TTC549 (cell line): ENCODE data around the gene MYO18B.

Experiments used
- FAIRE-seq: peaks from 2 replicates; lab custom pipeline; 2012; peaks lifted over from hg19 to GRCh38; lab: Jason Lieb, UNC

The MYO18B gene

DNA sequence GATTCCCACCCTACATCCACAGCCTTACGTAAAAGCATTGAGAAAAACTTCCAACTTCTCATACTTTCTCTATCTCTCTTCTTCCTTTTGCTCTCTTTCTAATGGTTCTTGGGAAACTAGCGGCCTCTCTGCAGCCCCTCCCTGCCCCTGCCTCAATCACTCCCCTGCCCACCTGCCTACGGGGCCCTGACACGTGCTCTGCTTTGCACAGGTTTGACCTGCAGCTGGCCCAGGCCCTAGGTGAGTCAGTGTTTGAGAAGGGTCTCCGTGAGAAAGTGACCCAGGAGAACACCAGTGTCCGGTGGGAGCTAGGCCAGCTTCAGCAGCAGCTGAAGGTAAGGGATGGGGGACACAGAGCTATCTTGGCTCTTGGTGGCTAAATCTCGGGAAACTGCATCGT, 160.4 kb downstream of the MYO18B start:
- FAIRE-seq = no peak

DNA sequence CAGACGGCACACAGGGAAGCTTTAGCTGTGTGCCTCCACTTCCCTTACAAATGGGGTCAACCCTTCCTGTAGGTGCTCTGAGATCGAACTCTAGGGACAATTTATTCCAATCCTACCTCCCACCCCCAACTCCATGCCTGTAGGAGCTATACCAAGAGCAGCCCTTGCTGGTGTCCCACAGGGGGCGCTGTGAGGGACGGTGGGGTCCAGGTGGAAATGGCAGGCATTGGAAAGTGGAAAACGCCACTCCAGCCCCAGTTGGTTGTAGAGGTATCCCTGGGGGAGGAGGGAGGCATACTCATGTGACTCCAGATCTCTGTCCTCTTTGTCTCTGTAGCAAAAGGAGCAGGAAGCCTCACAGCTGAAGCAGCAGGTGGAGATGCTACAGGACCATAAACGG, 161.3 kb downstream of the MYO18B start:
- FAIRE-seq = no peak

DNA sequence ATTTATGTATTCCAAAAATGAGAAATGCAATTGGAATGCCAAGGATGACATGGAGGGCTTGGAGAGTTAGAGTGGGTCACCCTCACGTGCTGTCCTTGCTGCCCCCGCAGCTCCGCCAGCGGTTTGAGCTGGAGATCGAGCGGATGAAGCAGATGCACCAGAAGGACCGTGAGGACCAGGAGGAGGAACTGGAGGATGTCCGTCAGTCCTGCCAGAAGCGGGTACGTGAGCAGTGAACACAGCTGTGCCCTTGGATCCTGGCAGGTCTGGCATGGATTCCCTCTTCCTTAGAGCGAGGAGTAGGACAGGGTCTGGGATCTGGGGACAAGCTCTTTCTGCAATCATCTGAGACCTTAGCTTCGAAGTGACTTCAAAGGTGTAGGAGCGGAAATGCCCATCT, 166.2 kb downstream of the MYO18B start:
- FAIRE-seq = no peak

DNA sequence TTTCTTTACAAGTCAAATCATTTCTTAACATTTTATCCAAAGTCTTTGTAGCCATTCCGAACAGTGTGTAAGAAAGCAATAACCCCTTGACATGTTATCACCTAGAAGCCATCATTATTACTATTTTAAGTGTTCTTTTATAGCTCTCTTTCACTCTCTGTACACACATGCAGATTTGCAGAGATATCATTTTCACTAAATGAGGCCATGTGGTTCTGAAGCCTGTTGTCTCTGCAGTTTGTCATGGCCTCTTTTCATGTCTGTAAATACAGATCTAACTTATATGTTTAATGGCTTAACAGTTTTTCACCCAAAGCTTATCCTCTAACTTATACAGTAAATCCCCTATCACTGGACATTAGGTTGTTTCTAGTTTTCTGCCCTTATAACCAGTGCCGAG, 166.8 kb downstream of the MYO18B start:
- no peak for FAIRE-seq

DNA sequence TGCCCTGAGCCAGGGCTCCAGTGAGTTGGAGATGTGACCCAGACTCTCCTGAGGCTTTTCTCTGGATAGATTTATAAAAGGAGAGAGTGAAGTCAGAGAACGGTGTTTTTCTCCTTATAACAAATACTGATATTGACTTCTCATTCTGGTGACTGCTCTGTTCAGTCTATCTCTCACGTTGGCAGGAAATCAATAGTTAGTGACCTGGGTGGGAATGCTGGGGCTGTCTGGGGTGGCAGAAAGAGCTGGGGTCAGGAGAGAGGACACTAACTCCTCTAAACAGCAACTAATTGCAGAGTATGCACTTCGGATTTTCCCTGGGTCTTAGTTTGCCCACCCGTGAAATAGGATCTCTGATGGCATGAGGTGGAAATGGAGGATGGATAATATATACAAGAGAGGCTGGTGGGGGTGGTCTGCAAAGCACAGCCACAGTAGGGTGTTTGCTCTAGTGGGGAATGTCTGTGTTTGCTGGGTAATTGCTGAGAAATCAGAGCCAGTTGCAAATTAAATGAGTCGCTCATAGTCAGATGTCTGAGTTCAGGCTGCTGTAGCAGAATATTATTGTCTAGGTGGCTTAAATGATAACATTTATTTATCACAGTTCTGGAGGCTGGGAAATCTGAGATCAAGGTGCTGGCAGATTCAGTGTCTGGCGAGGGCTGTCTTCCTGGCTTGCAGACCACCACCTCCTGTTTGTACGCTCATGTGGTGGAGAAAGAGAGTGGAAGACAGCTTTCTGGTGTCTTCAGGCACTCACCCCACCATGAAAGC, 167.8 kb downstream of the MYO18B start:
- FAIRE-seq = no peak

DNA sequence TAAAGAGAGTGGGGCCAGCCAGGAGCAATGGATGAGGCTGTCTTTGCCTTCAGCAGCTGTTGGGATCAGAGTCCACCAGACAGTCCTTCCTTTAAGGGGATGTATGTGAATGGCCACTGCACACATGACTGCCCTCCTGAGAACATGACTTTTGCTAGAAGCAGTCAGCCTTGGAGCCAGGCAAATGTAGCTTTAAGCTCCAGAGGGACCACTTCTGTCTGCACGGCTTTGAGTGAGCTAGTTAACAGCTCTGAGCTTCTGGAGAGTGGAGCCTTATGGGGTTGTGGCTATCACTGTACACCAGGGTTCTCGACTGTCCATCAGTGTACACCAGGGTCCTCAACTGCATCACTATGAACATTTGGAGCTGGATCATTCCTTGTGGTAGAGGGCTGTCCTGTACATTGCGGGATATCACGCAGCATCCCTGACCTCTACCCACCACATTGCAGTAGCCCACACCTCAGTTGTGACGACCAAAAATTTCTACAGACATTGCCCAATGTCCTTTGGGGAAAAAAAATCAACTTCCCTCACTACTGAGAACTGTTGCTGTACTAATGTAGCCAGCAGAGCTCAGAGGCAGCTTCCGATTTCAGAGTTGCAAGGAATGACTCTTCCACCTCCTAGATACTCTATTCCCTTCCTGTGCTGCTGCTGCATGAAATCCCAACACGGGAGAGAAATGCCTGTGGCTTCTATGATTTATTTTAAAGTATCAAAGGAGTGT, 169.4 kb downstream of the MYO18B start:
- no peak for FAIRE-seq

DNA sequence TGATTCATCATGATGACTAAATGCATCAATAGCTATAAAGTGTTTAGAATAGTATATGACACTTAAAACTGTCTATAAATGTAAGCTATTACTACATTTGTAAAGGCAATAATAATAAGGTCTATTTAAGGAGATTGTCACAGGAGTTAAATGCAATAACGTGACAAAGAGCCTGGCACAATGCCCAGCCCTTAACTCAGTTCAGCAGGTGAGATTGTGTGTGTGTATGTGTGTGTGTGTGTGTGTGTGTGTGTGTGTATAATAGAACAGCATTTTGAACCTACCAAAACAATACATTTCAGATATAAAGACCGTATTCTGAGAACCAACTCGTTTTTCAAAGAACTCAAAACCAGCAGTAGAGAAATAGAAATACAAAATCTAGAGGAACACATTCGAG, 177.5 kb downstream of the MYO18B start:
- no peak for FAIRE-seq

DNA sequence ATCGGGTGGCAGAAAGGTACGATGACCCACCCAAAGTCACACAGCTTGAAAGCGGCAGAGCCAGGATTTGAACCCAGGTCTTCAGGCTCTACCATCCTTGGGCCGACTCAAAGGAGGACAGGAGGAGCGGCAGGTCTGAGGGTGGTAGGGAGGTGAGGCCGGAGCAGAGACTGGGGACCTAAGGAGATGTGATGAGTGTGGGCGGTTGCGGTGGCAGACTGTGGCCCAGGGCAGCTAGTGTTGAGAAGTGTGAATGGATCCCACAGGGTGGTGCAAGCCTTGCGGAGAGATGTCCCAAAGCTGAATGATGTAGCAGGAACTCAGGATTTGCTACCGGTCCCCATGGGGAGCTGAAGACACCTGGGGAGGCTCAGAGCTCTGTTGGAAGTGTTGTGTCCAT, 180.2 kb downstream of the MYO18B start:
- FAIRE-seq = no peak

DNA sequence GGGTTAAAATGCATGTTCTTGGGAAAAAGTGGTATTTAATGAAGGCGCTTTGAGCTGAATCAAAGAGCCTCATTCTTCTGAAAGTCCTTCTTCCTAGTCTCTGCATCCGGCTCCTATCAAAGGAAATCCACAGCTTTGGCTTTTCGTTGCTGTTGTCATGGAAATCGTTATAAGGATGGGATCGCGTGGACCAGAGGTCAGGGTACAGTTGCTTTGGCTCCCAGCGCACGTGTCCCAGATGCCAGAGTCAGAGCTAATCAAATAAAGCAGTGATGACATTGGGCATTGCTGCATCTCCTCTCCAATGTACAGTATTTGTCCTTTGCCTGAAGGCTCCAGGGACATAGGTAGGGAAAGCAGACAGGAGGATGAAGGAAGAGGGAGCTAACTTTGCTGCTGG, 181.9 kb downstream of the MYO18B start:
- FAIRE-seq = no peak

DNA sequence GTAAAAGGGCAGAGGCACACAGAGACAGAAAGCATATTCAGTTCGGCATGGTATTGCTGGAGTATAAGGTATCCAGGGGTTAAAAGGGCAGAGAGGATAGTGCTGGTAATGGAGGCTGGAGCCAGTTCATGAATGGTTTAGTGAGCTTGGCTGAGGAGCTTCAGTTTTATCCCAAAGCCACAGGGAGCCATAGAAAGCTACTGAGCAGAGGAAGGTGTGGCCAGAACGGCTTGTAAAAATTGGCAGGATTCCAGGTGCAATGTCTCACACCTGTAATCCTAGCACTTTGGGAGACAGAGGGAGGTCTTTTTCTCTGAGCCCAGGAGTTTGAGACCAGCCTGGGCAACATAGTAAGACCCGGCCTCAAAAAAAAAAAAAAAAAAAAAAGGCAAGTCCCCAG, 186.1 kb downstream of the MYO18B start:
- no peak for FAIRE-seq

DNA sequence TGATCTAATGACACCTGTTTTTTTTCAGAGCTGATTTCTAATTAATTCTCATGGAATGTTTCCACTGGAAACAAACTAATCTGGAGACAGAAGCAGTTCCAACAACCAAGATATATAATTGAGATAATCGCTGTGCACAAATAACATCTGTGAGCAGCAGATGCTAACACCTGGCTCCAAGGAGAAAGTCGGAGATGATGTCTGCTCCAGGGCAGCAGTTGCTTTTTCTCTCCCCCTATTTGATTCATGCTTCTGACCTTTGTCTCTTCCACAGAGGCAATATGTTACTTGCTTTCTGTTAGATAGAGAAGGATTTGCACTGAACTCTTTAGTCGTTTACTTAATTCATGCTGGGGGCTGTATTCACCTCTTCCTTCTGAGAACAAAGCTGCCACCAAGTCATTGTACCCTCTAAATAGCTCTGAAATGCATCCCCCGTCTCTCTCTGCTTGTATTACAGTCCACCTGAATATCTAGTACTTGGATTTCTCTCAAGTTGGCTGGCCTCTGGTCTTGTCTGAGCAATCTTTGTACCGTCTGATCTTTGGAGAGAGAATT, 187.4 kb downstream of the MYO18B start:
- FAIRE-seq = no peak

DNA sequence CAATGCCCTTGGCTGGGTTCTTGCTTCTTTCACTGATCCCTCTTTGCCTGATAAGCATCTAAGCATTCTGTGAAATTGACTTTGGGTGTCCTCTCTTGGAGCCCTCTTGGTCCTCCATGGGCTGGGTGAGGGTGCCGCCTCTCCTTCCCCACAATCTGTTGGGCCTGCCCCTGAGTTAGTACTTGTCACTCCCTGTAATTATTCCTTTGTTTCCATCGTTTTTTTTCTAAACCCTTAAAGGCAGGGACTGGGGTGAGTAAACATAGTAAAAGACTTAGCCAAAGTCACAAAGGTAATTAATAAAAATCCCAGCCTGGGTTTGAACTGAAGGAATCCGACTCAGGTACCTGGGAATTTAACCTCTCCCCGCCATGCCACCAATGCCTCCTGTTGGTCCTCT, 188.1 kb downstream of the MYO18B start:
- FAIRE-seq = no peak

DNA sequence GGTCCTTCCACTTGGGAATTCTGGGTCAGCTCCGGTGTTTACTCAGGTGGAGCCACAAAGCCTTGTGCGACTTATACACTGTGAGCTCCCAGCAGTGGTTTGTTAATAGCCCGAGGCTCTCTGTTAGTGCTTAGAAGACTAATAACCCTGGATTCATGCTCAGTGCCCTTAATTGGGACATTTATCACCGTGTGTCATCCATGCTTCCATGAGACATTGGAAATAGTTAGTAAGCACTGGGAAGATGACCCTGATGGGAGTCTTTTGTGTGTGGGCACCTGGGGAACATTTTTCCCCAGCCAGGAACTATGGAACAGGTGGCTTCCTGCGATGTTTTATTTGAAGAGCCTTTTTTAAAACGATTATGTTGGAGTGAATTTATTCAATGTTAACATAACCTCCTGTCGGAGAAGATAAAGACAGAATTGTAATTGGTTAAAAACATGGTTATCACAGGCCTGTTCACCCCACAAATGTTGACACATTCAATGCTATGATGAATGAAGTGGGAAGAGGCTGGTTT, 188.9 kb downstream of the MYO18B start:
- FAIRE-seq = no peak

DNA sequence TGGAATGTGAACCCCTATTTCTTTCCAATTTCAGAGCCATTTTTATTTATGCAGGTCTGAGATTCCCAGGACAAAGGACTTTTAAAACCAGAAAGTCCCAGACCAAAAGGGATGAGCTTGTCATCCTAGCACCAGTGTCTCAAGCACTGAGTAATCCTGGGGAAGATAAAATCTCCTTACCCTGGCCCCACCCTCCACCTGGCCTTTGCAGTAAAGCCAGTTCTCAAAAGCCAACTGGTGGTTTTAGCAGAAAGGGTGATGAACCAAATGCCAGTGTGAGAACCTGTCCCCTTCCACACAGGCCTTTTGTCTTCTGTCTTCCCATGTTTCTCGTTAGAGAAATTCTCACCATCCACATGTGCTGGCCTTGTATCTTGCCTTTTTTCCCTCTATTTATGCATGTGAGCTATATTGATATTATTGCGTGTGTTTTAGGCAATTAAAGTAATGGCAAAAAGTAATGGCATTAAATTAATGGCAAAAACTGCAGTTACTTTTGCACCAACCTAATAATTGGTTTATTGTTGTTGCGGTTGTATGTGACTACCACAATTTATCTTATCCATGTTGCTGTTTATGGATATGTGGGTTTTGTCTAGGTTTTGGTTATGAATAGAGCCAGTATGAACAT, 191.3 kb downstream of the MYO18B start:
- no peak for FAIRE-seq

DNA sequence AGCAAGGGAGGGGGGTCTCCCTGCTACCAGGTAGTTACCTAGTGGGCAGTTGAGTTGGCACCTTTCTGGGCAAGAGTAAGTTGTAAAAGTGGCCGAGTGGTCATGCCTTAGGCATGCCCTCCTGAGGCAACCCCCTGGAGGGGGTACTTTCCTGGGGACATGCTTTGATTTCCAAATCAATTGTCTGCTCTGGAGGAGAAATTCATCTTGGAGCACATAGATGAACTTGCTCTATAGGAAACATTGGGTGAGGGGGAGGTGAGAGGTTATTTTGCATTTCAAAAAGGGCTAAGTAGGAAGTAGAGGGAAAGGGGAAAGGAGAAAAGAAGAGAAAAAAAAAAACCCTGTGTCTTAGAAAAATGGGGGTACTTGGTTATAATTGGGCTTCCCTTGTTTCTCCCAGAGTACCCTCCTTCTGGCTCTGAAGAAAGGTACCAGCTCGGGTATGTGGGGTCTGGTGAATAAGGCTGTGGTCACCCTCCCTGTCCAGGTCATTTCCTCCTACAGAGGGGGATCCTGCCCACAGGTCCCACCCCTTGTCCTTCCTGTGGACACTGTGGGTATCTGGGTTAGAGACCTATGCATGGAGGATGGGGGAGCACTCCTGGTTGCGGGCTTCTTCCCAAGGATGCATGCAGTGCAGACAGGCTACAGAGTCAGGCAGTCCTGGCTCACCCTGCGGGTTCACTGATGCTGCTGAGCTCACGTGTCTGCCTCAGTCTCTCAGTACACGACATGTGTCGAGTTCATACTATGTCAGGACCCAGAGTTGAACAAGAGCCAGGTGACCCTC, 193.5 kb downstream of the MYO18B start:
- no peak for FAIRE-seq

DNA sequence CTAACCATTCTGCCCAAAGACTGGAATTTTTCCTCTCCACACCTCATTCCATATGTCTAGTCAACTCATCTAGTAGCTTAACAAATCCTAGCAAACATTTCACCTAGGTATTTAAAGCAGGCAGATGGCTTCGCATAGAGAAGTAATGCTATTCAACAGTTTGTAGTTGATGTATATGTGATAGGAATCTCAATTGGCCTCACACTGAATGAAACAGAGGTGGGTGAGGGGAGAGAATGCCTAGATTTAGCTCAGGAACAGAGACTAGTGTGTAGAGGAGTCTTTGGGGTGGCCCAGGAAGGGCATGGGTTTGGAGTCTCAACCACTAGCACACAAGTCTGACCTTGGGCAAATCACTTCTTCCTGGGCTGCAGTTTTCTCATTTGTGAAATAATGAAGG, 196.2 kb downstream of the MYO18B start:
- FAIRE-seq = no peak

DNA sequence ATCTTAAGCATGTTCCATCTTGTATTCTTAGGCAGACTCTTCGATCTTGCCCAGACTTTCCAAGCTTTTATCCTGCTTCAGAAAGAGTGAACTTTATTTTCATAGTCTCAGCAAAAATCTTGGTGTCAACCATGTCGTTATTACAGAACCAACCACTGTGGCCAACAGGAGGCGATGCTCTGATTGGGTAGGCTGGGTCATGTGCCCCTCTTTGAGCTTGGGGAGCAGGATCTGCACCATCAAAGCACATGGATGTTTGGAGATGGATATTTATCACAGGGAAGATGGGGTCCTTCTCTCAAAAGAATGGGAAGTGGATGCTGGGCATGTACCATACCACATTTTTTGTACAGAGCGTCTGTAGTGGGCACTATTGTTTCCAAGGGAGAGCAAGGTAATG, 197.4 kb downstream of the MYO18B start:
- no peak for FAIRE-seq

DNA sequence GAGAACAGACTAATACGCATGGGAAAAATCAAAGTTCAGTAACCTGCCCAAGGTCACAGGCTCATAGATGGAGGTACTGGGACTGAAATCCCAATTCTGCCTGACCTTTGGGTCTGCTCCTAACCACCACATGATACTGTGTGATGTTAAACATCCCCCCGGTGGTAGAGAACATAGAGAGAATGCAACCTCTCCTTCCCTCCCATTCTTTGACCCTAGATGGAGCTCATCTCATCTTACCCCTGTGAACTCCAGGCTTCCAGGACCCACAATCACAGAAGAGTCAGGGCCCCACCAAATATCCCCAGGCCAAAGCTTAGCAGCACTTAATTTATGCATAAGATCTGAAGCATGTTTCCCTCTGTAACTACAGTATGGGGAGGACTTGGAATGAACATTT, 198.5 kb downstream of the MYO18B start:
- no peak for FAIRE-seq

DNA sequence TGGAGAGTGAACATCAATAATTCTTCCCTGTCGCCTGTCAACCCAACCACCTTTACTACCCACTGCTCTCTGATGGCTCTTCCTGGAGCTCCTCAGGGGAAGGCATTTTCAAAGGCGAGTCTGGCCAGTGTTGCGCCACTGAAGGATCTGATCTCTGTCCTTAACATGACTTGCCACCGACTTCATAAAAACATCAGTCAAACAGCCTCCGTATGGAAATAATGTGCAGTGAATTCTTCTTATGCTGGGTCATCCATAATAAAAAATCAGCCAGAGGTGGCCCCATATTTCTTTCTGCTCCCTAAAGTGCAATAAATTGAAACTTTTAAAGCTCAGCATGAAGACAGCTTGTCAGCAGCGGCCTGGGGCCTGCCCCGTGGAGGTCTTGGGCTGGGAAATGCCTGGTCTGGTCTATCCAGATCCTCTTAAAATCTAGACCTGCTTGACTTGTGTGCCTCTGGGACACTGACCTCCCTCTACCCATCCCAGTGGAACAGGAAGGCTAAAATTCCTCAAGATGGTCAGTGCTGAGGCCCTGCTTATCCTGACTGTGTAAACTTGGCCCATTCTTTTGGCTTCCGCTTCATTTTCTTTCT, 199.5 kb downstream of the MYO18B start:
- FAIRE-seq = no peak

DNA sequence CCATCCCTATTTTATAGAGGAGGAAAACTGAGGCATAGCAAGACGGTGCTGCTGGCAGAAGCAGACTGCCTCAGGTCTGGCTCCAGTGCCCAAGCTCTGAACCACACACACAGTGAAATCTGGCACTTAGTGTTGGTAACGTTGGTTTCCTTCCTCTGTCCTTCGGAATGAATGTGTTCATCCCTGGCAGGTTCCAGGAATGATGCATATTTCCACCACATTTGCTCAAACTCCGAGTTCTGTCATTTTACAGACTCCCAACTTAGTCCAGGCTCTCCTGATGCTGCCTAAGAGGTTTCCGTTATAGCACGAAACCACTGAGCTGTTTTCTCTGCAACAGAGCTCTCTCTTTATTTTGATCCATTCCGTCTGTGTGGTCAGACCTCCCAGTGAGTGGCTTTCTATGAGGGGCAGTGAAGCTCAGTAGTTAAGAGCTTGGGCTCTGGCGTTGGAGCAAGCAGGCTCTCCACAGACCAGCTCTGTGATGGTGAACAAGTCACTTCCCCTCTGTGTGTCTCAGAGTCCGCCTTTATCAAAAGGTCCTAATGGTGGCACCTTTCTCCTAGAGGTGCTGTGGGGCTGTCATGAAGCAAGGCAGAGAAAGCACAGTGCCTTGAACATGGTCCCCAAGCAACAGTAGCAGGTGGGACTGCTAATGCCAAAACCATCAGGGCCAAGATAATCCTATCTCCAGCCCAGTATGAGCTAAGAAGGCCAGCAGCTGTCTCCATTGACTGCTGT, 200.3 kb downstream of the MYO18B start:
- no peak for FAIRE-seq

DNA sequence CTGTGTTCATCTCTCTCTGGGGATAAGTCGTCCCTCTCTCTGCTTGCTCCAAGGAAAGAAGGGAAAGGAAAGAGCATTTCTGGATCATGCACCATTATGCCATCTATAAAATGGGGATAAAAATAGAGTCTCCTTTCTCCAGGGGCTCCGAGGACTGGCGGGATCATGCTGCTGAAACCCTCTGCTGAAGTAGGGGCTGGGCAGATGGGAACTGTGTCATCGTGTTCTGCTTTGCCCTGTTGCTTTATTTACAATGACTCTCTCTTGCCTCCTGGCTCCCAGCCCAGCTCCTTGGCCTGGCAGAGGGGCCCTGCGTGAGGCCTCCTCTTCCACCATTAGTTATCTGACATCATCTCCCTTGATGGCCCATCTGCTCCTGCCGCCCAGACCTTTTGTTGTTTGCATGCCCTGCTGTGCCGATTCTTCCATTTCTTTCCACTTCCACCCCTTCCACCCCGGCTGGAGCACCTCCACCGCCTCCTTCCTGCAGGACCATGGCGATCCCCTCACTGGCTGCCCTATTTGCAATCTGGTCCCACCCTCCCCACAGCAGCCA, 200.9 kb downstream of the MYO18B start:
- no peak for FAIRE-seq
